WTC11 (cell line): ENCODE results near the gene ZSWIM3.

Experiments
- EMX1 ChIP-seq: fragments of 250-450 bp; sonication (Bioruptor Pico); IDR thresholded peaks from 2 replicates; pipeline ENCODE4 v1.8.0; 2021; ENCODE audit warnings: mild to moderate bottlenecking
- ETV6 ChIP-seq: sonication (generic); formaldehyde crosslinking; IDR thresholded peaks from 2 replicates; pipeline ENCODE4 v1.8.1; 2022; ENCODE audit warnings: mild to moderate bottlenecking, missing genetic modification reagents
- FOXK1 ChIP-seq: sonication (generic); formaldehyde crosslinking; IDR thresholded peaks from 2 replicates; pipeline ENCODE4 v1.8.0; 2022; ENCODE audit warnings: mild to moderate bottlenecking, moderate library complexity, missing genetic modification reagents
- JUN ChIP-seq: sonication (generic); formaldehyde crosslinking; IDR thresholded peaks from 2 replicates; pipeline ENCODE4 v1.8.0; 2023; ENCODE audit warnings: mild to moderate bottlenecking, missing genetic modification reagents
- TEAD4 ChIP-seq: sonication (generic); formaldehyde crosslinking; IDR thresholded peaks from 2 replicates; pipeline ENCODE4 v1.8.0; 2022; ENCODE audit warnings: mild to moderate bottlenecking, missing genetic modification reagents
- TF ChIP-seq, protein P1 (sequence below): sonication (generic); formaldehyde crosslinking; IDR thresholded peaks from 2 replicates; pipeline ENCODE4 v1.8.1; 2022; ENCODE audit warnings: mild to moderate bottlenecking, missing genetic modification reagents, moderate library complexity, borderline replicate concordance
- TF ChIP-seq, protein P2 (sequence below): fragments of 200-600 bp; IDR thresholded peaks from 2 replicates; pipeline ENCODE4 v1.8.0; 2022; ENCODE audit warnings: antibody characterized with exemption
- TF ChIP-seq, protein P3 (sequence below): sonication (generic); formaldehyde crosslinking; IDR thresholded peaks from 2 replicates; pipeline ENCODE4 v1.8.1; 2023; ENCODE audit warnings: mild to moderate bottlenecking, missing genetic modification reagents, moderate library complexity
- TF ChIP-seq, protein P4 (sequence below): sonication (generic); formaldehyde crosslinking; conservative IDR thresholded peaks from 2 replicates; pipeline ENCODE4 v1.8.1; 2022; ENCODE audit warnings: mild to moderate bottlenecking, missing genetic modification reagents
- TF ChIP-seq, protein P5 (sequence below): sonication (generic); formaldehyde crosslinking; IDR thresholded peaks from 2 replicates; pipeline ENCODE4 v1.8.1; 2023; ENCODE audit warnings: mild to moderate bottlenecking, moderate library complexity, missing genetic modification reagents

DNA sequence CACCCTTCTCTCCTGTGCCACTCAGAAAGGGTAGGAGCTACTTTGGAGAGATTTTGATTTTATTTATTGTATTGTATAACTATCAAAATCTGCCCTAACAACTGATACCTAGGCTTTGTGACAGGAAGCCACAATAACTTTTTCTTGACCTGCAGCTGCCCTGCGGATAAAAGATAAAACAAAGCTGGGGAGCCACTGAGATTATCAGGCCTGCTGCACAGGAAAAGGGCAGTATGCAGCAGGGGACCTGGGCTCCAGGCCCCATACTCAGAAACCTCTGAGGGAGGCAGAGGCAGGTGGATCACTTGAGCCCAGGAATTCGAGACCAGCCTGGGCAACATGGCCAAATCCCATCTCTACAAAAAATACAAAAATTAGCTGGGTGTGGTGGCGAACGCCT is 24.8 kb upstream of the ZSWIM3 start:
- TF ChIP-seq, protein P1, sequence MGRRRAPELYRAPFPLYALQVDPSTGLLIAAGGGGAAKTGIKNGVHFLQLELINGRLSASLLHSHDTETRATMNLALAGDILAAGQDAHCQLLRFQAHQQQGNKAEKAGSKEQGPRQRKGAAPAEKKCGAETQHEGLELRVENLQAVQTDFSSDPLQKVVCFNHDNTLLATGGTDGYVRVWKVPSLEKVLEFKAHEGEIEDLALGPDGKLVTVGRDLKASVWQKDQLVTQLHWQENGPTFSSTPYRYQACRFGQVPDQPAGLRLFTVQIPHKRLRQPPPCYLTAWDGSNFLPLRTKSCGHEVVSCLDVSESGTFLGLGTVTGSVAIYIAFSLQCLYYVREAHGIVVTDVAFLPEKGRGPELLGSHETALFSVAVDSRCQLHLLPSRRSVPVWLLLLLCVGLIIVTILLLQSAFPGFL = no peak
- TF ChIP-seq, protein P2, sequence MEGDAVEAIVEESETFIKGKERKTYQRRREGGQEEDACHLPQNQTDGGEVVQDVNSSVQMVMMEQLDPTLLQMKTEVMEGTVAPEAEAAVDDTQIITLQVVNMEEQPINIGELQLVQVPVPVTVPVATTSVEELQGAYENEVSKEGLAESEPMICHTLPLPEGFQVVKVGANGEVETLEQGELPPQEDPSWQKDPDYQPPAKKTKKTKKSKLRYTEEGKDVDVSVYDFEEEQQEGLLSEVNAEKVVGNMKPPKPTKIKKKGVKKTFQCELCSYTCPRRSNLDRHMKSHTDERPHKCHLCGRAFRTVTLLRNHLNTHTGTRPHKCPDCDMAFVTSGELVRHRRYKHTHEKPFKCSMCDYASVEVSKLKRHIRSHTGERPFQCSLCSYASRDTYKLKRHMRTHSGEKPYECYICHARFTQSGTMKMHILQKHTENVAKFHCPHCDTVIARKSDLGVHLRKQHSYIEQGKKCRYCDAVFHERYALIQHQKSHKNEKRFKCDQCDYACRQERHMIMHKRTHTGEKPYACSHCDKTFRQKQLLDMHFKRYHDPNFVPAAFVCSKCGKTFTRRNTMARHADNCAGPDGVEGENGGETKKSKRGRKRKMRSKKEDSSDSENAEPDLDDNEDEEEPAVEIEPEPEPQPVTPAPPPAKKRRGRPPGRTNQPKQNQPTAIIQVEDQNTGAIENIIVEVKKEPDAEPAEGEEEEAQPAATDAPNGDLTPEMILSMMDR = no peak
- TF ChIP-seq, protein P3, sequence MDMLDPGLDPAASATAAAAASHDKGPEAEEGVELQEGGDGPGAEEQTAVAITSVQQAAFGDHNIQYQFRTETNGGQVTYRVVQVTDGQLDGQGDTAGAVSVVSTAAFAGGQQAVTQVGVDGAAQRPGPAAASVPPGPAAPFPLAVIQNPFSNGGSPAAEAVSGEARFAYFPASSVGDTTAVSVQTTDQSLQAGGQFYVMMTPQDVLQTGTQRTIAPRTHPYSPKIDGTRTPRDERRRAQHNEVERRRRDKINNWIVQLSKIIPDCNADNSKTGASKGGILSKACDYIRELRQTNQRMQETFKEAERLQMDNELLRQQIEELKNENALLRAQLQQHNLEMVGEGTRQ (CRISPR knock-in tag) = no peak
- TF ChIP-seq, protein P4, sequence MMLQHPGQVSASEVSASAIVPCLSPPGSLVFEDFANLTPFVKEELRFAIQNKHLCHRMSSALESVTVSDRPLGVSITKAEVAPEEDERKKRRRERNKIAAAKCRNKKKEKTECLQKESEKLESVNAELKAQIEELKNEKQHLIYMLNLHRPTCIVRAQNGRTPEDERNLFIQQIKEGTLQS (CRISPR knock-in tag) = no peak
- TF ChIP-seq, protein P5, sequence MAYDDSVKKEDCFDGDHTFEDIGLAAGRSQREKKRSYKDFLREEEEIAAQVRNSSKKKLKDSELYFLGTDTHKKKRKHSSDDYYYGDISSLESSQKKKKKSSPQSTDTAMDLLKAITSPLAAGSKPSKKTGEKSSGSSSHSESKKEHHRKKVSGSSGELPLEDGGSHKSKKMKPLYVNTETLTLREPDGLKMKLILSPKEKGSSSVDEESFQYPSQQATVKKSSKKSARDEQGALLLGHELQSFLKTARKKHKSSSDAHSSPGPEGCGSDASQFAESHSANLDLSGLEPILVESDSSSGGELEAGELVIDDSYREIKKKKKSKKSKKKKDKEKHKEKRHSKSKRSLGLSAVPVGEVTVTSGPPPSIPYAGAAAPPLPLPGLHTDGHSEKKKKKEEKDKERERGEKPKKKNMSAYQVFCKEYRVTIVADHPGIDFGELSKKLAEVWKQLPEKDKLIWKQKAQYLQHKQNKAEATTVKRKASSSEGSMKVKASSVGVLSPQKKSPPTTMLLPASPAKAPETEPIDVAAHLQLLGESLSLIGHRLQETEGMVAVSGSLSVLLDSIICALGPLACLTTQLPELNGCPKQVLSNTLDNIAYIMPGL (CRISPR knock-in tag) = no peak
- TF ChIP-seq EMX1 (CRISPR knock-in tag) (no peak), ETV6 (CRISPR knock-in tag) (no peak), FOXK1 (no peak), TEAD4 (CRISPR knock-in tag) (no peak), JUN (CRISPR knock-in tag) (no peak)
